Activated CD4-positive, alpha-beta T cell treated with anti-CD3 and anti-CD28 coated beads, Interleukin-2, amount 50 U/mL, for 4 hours (primary cell): Measurements from ENCODE around the gene SMAD3.
"Not testable (repeated sequence)": the region's sequence is repeated elsewhere in the genome, so short reads cannot be mapped to it uniquely, and the experiment has no call there.

Experiments used
- DNase-seq, 2 experiments: peaks; one replicate each; pipeline ENCODE4 v3.0.0-alpha.2; 2020

Gene SMAD3

DNA sequence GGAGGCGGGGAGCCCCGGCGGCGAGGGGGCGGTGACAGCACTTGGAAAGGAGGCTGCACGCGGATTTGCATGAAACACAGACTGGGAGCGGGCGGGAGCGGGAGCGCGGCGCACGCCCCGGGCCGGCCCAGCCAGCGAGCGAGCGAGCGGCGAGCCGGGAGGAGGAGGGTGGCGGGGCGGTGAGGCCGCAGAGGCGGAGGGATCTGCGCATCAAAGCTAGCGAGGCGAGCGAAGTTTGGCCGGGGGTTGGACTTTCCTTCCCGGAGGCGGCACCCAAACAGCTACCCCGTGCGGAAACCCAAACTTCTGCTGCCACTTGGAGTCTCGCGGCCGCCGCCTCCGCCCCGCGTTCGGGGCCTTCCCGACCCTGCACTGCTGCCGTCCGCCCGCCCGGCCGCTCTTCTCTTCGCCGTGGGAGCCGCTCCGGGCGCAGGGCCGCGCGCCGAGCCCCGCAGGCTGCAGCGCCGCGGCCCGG lies at the start of gene SMAD3:
SMAD3 (plus strand) TSS at position 72 of the 475 bp plus-strand sequence. CDS start 553 bp downstream, outside the sequence.
- DNase-seq = peak; percentile 60 to 70

GRCh38 chr15:67017311-67017710 lies 48.1 kb upstream of the SMAD3 start:
- DNase-seq = no peak

- DNase-seq = no peak
These were observed 47.4 kb upstream of the SMAD3 start for GRCh38 chr15:67018026-67018425.

DNA sequence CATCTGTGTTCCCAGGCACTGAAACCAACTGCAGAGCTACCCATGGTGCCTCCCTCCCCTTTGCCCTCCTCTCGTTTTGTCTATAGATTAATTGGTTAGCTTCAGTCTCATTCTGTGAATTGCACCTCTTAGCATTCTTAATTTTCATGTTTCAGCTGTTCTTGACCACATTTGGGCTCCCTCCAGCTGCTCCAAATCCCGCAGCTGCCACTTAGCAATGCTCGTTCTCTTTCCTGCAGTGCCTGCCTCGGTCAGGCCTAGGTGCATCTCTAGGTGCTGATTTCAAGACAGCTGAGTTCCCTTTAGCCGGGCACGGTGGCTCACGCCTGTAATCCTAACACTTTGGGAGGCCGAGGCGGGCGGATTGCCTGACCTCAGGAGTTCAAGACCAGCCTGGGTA lies 47.0 kb upstream of the SMAD3 start:
- DNase-seq = no peak

DNA sequence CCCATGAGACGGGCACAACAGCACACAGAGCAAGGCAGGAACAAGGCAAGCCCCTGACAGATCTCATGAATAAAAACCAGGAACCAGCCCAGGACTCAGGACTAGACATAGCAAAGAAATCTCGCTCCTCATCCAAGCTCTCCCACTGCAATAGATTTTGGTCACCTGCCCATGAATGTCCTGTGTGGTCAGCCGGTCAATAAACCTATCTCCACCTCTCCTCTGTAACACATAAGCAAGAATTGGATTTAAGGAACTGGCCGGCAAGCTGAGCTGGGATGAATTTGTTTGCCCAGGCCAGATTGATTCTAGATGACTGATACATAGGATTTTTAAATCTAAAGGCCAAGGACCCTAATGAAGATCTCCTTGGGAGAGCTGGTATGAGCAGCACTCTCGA lies 46.3 kb upstream of the SMAD3 start:
- no peak for DNase-seq

DNA sequence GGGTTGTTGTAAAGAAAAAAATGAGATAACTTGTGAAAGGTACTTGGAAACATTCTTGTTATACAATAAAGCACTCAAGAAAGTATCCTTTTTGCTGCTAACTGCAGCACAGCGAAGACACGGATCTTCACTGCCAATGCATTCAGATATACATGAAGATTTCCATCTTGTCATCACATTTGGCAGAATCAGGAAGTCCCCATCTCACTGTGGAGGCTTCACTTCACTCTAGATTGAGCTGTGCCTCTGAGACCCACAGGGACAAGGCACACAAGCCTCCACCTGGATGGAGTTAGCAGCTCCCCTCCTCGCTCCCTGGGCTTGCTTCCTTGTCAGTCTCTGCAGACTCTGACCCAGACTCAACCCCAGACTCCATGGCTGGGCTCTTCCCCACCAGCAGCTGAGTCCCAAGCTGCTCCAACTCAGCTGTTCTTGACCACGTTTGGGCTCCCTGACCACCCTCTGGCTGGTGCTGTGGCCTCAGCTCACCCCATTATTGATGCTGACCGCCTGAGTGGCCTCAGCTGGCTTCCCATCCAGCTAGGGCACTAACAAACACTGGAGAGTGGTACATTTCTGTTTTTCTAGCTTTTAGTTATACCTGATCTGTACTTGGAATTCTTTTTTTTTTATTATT lies 45.4 kb upstream of the SMAD3 start:
- DNase-seq = no peak

- not testable (repeated sequence) for DNase-seq
These were observed 44.7 kb upstream of the SMAD3 start for GRCh38 chr15:67020668-67021067.

GRCh38 chr15:67021455-67021854 lies 43.9 kb upstream of the SMAD3 start:
- no peak for DNase-seq

DNA sequence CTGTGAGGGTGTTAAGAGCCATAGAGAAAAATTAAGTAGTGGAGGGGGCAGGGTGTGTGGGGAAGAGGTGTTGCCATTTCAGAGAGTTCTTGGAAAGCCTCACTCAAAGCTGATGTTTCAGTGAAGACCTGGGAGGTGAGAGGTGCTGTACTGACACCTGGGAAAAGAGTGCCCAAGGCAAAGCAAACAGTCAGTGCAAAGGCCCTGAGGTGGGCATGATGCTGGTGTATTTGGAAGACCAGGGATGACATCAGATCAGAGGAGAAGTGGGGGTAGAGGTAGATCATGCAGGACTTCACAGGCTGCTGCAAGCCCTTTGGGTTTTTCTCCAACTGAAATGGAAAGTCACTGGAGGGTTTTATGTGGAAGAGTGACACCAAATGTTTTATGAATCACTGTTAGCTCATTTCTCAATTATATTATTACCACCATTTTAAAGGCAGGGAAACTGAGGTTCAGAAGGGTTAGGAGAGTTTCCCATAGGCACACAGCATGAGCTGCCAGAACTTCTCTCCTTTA lies 42.8 kb upstream of the SMAD3 start:
- DNase-seq = no peak

GRCh38 chr15:67023517-67024313 lies 41.7 kb upstream of the SMAD3 start:
- no peak for DNase-seq

GRCh38 chr15:67024314-67024997 lies 40.9 kb upstream of the SMAD3 start:
- no peak for DNase-seq

- DNase-seq = no peak
These were observed 40.4 kb upstream of the SMAD3 start for GRCh38 chr15:67024998-67025368.

DNA sequence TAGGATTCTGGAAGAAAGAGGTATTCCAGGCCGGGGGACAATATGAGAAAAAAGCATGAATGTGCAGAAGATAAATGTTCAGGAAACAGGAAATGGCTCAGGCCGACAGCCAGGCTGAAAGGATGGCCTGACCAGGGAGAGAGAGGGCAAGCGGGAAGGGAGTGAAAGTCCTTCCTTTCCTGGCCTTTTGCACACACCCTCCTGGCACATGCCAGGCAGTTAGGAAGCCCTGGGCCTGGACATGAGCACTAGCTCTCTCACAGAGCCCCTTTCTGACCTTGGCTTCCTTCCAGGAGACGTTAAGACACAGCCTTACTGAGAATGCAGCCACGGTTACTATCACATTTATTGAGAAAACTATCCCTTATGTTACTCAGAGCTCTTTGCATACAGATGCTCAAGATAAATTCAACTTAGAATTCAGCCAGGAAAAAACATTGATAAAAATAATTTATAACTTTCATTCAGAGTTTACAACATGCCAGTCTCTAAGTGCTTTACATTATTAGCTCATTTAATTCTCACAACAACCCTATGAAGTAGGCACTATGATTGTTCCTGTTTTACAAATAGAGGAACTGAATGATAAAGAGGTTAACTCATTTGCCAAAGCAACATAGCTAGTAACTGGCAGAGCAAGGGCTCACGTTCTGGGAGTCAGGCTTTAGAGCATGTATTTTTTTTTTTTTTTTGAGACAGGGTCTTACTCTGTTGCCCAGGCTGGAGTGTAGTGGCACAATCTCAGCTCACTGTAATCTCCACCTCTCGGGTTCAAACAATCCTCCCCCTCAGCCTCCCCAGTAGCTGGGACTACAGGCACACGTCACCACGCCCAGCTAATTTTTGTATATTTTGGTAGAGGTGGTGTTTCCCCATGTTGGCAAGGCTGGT lies 39.4 kb upstream of the SMAD3 start:
- no peak for DNase-seq

DNA sequence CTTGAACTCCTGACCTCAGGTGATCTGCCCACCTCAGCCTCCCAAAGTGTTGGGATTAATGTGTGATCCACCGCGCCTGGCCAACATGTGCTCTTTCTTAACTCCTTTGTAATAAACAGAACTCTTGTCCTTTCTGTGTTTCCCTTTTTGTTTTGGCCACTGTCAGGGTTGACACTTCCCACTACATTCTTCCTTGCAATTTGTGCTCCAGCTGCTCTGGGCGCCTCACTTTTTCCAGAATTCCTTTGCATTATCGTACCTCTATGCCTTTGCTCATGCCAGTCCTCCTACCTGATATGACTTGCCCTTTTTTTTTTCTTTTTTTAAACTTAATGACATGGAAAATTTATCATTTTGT lies 38.8 kb upstream of the SMAD3 start:
- no peak for DNase-seq

DNA sequence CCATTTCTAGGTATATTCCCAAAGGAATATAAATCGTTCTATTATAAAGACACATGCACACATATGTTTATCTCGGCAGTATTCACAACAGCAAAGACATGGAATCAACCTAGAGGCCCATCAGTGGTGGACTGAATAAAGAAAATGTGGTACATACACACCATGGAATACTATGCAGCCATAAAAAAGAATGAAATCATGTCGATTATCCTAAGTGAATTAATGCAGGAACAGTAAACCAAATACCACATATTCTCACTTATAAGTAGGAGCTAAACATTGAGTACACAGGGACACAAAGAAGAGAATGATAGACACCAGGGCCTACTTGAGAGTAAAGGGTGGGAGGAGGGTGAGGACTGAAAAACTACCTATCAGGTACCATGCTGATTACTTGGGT lies 37.0 kb upstream of the SMAD3 start:
- not testable (repeated sequence) for DNase-seq

DNA sequence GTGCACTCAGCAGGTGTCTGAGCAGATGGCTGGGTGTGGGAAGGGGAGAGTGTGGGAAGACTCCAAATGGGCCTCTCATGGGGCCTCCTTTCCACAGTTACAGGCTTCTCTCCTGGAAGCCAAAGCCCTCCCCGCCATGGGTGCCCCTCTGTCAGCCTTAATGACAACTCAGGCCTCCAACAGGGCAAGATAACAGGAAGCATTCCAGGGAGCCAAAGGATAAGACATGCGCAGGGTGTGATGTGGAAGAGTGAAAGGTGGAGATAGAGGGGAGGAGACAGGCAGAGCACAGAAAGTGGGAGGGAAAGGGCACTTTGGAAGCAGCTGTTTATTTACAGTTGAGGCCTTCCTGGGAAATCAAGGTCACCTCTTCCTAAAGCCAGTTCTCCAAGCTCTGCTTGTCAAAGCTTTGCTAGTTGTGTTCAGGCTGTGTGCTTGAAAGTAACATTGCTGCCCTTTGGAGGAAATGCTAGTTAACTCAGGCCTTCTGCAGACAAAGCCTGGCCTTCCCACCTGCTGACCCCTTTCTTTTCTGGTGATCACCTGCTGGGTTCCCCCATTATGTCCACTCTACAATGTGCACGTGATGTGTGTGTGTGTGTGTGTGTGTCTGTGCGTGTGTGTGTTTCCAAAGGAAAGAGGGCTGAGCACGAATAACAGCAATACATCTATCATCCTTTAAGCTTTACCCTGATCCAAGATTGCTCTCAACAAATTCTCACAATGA lies 35.2 kb upstream of the SMAD3 start:
- DNase-seq = no peak

GRCh38 chr15:67031331-67031730 lies 34.1 kb upstream of the SMAD3 start:
- DNase-seq = no peak

DNA sequence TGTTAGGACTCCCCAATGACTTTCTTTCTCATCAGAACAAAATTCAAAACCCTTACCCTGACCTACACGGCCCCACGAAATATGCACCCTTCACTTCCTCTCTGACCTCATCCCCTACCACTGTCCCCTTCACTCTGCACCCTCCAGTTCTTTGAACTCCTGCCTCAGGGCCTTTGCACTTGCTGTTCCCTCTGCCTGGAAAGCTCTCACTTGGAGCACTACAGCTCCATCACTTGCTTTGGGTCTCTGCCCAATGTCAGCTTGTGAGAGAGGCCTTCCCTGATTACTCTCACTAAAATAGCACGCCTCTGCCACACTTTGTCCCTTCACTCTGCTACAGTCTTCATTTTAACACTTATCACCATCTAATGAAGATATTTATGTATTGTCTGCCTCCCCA lies 32.8 kb upstream of the SMAD3 start:
- DNase-seq = no peak

- DNase-seq = peak; percentile 15 to 28
These were observed 32.4 kb upstream of the SMAD3 start for GRCh38 chr15:67033012-67033411.

GRCh38 chr15:67033571-67034044 lies 31.8 kb upstream of the SMAD3 start:
- DNase-seq = peak in 1 of 2 experiments; percentile 8

GRCh38 chr15:67035886-67036285 lies 29.5 kb upstream of the SMAD3 start:
- no peak for DNase-seq
